HG03575 (cell line): ENCODE results near the gene DPH6.
"Not testable (repeated sequence)": the region's sequence is repeated elsewhere in the genome, so short reads cannot be mapped to it uniquely, and the experiment has no call there.

Source experiments
- ATAC-seq: cut with Tn5 transposase; IDR thresholded peaks from one replicate; pipeline ENCODE4 v1.9.1; 2021; ENCODE audit not compliant: unreplicated experiment, insufficient number of reproducible peaks, low FRiP score; ENCODE audit errors: extremely low read depth

Gene DPH6

GRCh38 chr15:35381328-35381727 is 164.6 kb downstream of the DPH6 start:
- ATAC-seq: no peak

GRCh38 chr15:35379972-35380371 is 166.0 kb downstream of the DPH6 start:
- ATAC-seq: no peak

GRCh38 chr15:35378454-35378853 is 167.5 kb downstream of the DPH6 start:
- ATAC-seq: not testable (repeated sequence)

GRCh38 chr15:35376707-35377106 is 169.3 kb downstream of the DPH6 start:
- no peak for ATAC-seq

GRCh38 chr15:35374661-35375060 is 171.3 kb downstream of the DPH6 start:
- no peak for ATAC-seq

GRCh38 chr15:35362195-35362829 is 183.7 kb downstream of the DPH6 start:
- no peak for ATAC-seq

GRCh38 chr15:35358824-35359223 is 187.1 kb downstream of the DPH6 start:
- ATAC-seq: no peak

GRCh38 chr15:35351059-35351458 is 194.9 kb downstream of the DPH6 start:
- ATAC-seq: no peak

- no peak for ATAC-seq
Measured at GRCh38 chr15:35349916-35350315, 196.0 kb downstream of the DPH6 start.

- no peak for ATAC-seq
Measured at GRCh38 chr15:35330916-35331315, 215.0 kb downstream of the DPH6 start.

GRCh38 chr15:35330048-35330695 is 215.8 kb downstream of the DPH6 start:
- ATAC-seq: no peak

- ATAC-seq: no peak
Measured at GRCh38 chr15:35329521-35329961, 216.4 kb downstream of the DPH6 start.

- ATAC-seq: not testable (repeated sequence)
Measured at GRCh38 chr15:35328836-35329235, 217.1 kb downstream of the DPH6 start.

- ATAC-seq: no peak
Measured at GRCh38 chr15:35327789-35328188, 218.2 kb downstream of the DPH6 start.

GRCh38 chr15:35325374-35325941 is 220.5 kb downstream of the DPH6 start:
- ATAC-seq: no peak

- no peak for ATAC-seq
Measured at GRCh38 chr15:35323141-35323540, 222.8 kb downstream of the DPH6 start.

- no peak for ATAC-seq
Measured at GRCh38 chr15:35321926-35322325, 224.0 kb downstream of the DPH6 start.

GRCh38 chr15:35320911-35321310 is 225.1 kb downstream of the DPH6 start:
- no peak for ATAC-seq
